T-helper 17 cell (primary cell): ENCODE data around the gene HTR7. TPM values are rescaled to one million over a fixed set of nuclear protein-coding genes. Genes with fewer than 3 reads are reported as not detected.

ENCODE experiments used
- ATAC-seq: fragments of 150-1000 bp; cut with Tn5 transposase; 2 replicates; pipeline ENCODE4 v1.10.0; 2021; ENCODE audit warnings: mild to moderate bottlenecking, moderate library complexity
- DNase-seq, 3 donors: peaks; one replicate each; pipeline versions ENCODE4 v3.0.0 to v3.0.0-alpha.2; 2020 to 2021
- H3K9me3 ChIP-seq: one replicate; pipeline ENCODE4 v1.7.0; 2013; ENCODE audit warnings: low read length, mild to moderate bottlenecking; ENCODE audit not compliant: control insufficient read depth, poor library complexity, severe bottlenecking
- H3K27ac Mint-ChIP-seq: one replicate; pipeline ENCODE4 v1.8.0; 2022; ENCODE audit warnings: mild to moderate bottlenecking, moderate library complexity, mixed read lengths
- H3K27me3 Mint-ChIP-seq: one replicate; pipeline ENCODE4 v1.8.0; 2022; ENCODE audit warnings: mixed read lengths
- H3K36me3 Mint-ChIP-seq: one replicate; pipeline ENCODE4 v1.8.0; 2022; ENCODE audit warnings: low read depth, mixed read lengths
- H3K4me1 Mint-ChIP-seq: one replicate; pipeline ENCODE4 v1.8.0; 2022; ENCODE audit warnings: mild to moderate bottlenecking, mixed read lengths
- H3K4me3 Mint-ChIP-seq: one replicate; pipeline ENCODE4 v1.8.0; 2022; ENCODE audit warnings: mild to moderate bottlenecking, moderate library complexity, mixed read lengths
- total RNA-seq, 4 donors: library from RNA in 2 of 4; stranded (reverse) in 2 of 4; gene quantifications; one replicate each; pipeline ENCODE4 v1.2.3 and lab custom pipeline; 2022 to 2026

HTR7 gene
- total RNA-seq, 2 donors from 2014 or later, result 0.23 TPM; not detected in 1

DNA sequence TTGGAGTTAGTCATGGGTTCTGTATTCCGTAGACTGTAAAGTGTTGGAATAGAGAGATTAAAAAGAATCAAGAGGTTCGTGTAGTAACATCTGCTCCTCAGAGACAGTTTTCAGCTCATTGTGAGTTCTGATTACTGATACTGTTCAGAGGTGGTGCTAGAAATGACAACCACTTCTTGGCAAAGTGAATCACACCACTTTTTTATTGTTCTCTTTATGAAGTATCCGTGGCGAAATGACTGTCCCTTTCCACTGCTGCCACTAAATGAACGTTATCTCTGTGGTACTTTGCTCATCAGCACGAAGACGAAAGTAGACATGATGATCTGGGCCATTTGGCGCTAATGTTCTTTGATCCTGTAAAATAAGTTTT is 14.8 kb upstream of the HTR7 start:
- DNase-seq (no peak), ATAC-seq (no peak)
- peak overlapping the region; percentile 99 for H3K27ac Mint-ChIP-seq
- H3K9me3 ChIP-seq, result no peaks in the 10 kb centered on the region
- H3K36me3 Mint-ChIP-seq, result peaks cover 14% of the 10 kb centered on the region
- peaks cover 16% of the 10 kb centered on the region for H3K27me3 Mint-ChIP-seq
- H3K4me1 Mint-ChIP-seq, result peaks cover 34% of the 10 kb centered on the region
- peak overlapping the region; percentile 96 for H3K4me3 Mint-ChIP-seq

DNA sequence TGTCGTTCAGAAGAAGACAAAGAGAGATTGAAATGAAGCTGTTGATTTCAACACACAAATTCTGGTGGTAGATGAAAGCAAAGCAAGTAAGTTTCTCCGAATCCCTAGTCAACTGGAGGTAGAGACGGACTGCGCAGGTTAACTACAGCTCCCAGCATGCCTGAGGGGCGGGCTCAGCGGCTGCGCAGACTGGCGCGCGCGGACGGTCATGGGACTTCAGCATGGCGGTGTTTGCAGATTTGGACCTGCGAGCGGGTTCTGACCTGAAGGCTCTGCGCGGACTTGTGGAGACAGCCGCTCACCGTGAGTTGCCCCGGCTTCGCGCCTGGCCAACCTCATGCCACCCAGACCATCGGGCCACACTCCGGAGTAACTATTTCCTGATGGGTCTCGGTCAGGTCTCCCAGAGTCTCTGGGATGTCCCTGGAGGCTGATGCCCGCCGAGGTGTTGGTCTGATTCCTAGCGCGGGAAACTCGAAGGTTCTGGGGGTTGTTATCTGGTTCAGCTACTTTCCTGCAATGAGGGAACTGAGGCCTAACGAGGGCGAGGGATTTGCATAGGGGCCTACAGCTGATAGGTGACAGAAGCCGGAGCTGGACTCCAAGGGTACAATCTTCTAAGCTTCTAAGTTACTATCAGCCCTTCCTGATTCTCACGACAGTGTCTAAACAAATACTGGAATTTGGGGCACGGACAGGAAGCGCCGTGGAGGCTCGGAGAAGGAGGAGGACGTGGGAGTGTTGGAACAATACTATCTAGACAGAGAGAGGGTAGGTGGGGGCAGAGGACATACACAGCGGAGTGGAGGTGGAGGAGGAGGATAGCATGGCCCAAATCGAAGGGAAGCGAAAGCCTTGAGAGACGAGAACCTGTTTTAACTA is 14.2 kb upstream of the HTR7 start, which contains the start of gene RPP30:
TSS of gene RPP30 (plus strand) at position 209 of the 882 bp plus-strand sequence. CDS start at position 222, 13 bp downstream.
- Mint-ChIP-seq H3K4me1 (peaks cover 31% of the 10 kb centered on the region), H3K4me3 (peak within 1 kb of the TSS; percentile 96), H3K27me3 (peaks cover 23% of the 10 kb centered on the region), H3K36me3 (peaks cover 10% of the 10 kb centered on the region), H3K27ac (peak within 1 kb of the TSS; percentile 99)
- no peaks in the 10 kb centered on the region for H3K9me3 ChIP-seq
- DNase-seq (peak; percentile 68 to 71 (median 68)), ATAC-seq (peak; percentile 99)

DNA sequence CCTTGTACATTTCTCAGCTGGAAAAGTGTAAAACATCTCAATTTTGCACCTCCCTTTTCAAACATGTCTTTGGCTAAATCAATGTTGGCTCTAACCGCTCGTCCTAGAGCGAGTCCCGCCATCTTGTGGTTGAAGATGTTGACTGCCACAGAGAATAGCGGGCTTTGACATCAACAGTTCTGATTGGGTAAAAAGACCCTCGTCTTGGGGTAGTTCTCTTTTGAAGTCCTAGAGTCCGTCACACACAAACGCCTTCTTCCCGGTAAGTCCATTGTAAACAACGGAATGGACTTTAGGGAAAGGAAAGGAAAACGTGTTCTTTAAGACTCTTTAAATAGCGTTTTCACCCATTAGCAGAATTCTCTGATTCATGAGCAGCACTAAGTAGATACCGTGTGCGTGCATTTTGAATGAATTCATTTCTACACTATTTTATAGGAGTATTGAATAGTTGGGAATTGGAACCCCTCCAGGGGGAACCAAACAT is 13.5 kb upstream of the HTR7 start:
- H3K9me3 ChIP-seq, result no peaks in the 10 kb centered on the region
- Mint-ChIP-seq H3K27ac (peak overlapping the region; percentile 99), H3K27me3 (peaks cover 29% of the 10 kb centered on the region), H3K4me1 (peaks cover 30% of the 10 kb centered on the region), H3K36me3 (peaks cover 6% of the 10 kb centered on the region), H3K4me3 (peak overlapping the region; percentile 96)
- ATAC-seq (peak; percentile 73), DNase-seq (peak in 1 of 3 donors; percentile 7)

DNA sequence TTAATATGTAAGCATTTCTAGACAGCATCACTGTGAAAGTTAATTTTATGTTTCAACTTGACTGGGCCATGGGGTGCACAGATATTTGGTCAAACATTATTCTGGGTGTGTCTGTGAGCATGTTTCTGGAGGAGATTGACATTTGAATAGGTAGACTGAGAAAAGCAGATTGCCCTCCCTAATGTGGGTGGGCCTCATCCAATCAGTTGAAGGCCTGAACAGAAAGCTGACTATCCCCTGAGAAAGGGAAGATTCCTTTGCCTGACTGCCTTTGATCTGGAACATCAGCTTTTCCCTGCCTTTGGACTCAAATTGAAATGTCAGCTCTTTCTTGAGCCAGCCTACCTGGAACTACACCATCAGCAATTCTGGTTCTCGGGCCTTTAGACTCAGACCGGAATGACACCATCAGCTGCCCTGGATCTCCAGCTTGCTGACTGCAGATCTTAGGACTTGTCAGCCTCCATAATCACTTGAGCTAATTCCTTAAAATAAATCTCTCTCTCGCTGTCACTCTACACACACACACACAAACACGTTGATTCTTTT is 8.3 kb upstream of the HTR7 start:
- H3K27me3 Mint-ChIP-seq, result peaks cover 66% of the 10 kb centered on the region
- H3K27ac Mint-ChIP-seq, result no peak overlapping the region
- ATAC-seq, result no peak

DNA sequence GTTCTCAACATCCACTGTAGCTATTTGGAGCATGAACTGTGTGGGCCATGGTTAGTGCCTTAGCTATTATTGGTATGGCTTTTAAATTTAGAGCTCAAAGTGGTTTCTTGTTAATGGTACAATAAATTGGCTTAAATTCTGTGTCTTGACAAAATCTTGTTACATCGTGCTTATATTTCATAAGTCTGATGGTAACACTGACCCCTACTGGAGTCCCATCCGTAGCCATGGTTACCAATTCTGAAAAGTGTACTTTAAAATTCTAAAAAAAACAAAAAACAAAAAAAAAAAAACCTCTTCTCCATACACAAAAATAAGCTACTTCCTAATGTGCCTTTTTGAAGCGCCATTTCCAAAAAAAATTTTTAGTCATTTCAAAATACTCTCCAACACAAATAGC is 7.6 kb upstream of the HTR7 start:
- H3K36me3 Mint-ChIP-seq, result peaks cover 3% of the 10 kb centered on the region
- DNase-seq, result no peak
- peaks cover 66% of the 10 kb centered on the region for H3K27me3 Mint-ChIP-seq

More for the DNA sequence above, 8.3 kb upstream of the HTR7 start:
- DNase-seq, result no peak
- H3K36me3 Mint-ChIP-seq, result peaks cover 3% of the 10 kb centered on the region
- H3K9me3 ChIP-seq, result no peaks in the 10 kb centered on the region
- no peak overlapping the region for H3K4me3 Mint-ChIP-seq
- H3K4me1 Mint-ChIP-seq, result peaks cover 6% of the 10 kb centered on the region

DNA sequence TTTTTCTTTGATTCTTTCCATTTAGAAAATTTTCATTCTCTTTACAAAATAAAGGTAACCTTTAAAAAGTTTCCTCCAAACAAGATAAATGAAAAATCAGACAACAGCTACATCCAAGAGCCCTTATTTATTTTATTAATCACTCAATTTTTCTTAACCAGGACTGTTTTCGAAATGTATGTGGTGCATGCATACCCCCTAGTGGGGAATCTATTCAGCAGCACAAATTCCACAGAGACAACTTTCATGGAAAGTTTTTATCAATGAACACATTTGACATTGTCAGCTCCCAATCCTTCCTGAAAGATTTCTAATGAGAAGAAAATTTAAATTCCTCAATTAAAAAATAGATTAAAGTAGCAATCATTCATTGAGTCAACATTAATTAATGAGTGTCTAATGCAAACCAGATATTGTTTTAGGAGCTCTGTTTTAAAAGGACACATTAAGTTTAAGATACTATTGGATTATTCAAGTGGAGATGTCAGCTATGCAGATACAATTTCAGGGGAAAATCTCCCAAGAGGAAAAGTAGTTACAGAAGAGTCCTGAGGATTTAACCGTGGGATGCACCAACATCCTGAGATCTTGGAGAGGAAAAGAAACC is 5.2 kb upstream of the HTR7 start:
- ATAC-seq (peak; percentile 42), DNase-seq (no peak)
- no peak overlapping the region for H3K27ac Mint-ChIP-seq
- H3K4me1 Mint-ChIP-seq, result peaks cover 4% of the 10 kb centered on the region
- no peak overlapping the region for H3K4me3 Mint-ChIP-seq
- peaks cover 70% of the 10 kb centered on the region for H3K27me3 Mint-ChIP-seq
- H3K9me3 ChIP-seq, result no peaks in the 10 kb centered on the region
- H3K36me3 Mint-ChIP-seq, result no peaks in the 10 kb centered on the region

More for the DNA sequence above, 7.6 kb upstream of the HTR7 start:
- no peak for ATAC-seq
- H3K4me3 Mint-ChIP-seq, result no peak overlapping the region
- H3K27ac Mint-ChIP-seq, result no peak overlapping the region
- no peaks in the 10 kb centered on the region for H3K9me3 ChIP-seq
- H3K4me1 Mint-ChIP-seq, result peaks cover under 1% of the 10 kb centered on the region

DNA sequence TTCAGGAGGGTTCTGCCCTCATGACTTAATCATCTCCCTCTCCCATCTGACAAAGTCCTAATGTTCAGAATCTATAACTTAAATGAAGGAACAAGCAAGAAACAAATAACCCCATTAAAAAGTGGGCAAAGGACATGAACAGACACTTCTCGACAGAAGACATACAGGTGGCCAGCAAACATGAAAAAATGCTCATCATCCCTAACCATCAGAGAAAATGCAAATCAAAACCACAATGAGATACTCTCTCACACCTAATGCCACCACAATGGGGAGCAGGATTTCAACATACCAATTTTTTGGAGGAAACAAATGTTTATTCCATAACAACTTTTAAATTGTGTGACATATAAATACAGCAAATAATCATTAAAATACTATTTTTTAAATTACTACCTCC is 3.0 kb upstream of the HTR7 start:
- H3K4me3 Mint-ChIP-seq, result no peak overlapping the region
- no peaks in the 10 kb centered on the region for H3K9me3 ChIP-seq
- DNase-seq (no peak), ATAC-seq (no peak)
- peaks cover 8% of the 10 kb centered on the region for H3K4me1 Mint-ChIP-seq
- no peak overlapping the region for H3K27ac Mint-ChIP-seq
- peaks cover 62% of the 10 kb centered on the region for H3K27me3 Mint-ChIP-seq
- H3K36me3 Mint-ChIP-seq, result no peaks in the 10 kb centered on the region

DNA sequence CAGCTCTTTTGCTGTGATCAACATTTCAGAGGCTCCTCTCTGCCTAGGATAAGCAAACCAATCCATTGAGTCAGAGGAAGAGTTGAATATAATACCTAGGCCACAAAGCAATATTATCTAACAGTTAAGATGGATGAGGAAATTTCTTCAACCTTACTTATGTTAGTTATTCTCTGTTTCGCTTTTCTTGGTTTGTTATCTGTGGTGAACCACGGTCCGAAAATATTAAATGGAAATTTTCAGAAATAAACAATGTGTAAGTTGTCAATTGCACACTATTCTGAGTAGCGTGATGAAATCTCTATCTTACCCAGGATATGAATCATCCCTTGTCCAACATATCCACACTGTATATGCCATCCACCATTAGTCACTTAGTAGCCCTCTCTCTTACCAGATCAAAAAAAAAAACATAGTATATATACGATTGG is 1.5 kb upstream of the HTR7 start:
- no peak overlapping the region for H3K4me3 Mint-ChIP-seq
- ATAC-seq (no peak), DNase-seq (no peak)
- no peaks in the 10 kb centered on the region for H3K36me3 Mint-ChIP-seq
- peaks cover 8% of the 10 kb centered on the region for H3K4me1 Mint-ChIP-seq
- no peaks in the 10 kb centered on the region for H3K9me3 ChIP-seq
- no peak overlapping the region for H3K27ac Mint-ChIP-seq
- H3K27me3 Mint-ChIP-seq, result peaks cover 70% of the 10 kb centered on the region

DNA sequence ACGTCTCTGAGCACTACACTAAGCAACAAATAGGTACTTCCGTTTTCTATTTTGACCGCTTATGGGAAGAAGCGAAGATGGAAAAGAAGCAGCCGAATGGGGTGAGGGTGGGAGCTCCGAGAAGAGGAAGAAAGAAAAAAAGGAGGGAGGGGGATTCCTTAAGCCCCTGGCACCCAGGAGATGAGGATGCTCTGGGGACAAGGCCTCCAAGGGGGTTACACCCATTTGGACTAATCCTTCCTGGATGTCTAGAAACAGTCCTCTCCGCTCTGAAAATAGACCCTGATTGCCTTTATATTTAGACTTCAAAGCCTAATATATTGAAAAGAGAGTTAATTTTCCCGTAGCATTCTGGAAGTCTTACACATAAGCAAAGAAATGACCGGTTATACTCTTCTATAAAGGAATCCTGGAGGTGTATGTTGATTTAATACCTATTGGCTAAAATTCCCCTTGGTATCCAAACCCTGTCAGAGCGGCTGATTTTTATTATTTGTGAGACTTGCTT is 676 bp upstream of the HTR7 start:
- no peak for ATAC-seq
- Mint-ChIP-seq H3K27me3 (peaks cover 71% of the 10 kb centered on the region), H3K4me3 (peak overlapping the region; percentile 89), H3K4me1 (peaks cover 8% of the 10 kb centered on the region), H3K27ac (no peak overlapping the region), H3K36me3 (no peaks in the 10 kb centered on the region)
- DNase-seq, result no peak
- no peaks in the 10 kb centered on the region for H3K9me3 ChIP-seq

DNA sequence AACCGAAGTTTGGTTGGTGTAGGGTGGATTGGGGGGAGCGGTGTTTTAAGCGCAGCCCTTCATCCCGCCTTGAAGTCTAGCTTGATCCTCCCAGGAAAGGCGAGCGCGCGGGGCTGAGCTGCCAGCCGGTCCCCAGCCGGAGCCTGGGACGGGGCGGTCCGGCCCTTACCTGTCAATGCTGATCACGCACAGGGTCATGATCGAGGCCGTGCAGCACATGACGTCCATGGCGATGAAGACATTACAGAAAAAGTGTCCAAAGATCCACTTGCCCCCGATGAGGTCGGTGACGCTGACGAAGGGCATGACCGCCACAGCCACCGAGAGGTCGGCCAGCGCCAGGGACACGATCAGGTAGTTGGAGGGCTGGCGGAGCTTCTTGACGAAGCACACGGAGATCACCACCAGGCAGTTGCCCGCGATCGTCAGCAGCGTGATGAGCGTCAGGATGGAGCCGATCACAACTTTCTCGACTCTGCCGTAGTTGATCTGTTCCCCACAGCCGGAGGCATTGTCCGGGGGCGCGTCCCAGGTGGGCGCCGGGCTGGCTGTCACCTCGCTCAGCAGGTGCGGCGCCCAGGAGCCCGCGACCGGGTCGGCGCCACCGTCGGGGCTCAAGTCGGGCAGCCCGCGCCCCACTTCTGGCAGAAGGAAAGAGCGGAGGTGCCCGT is 740 bp downstream of the HTR7 start:
- Mint-ChIP-seq H3K27ac (no peak overlapping the region), H3K27me3 (peaks cover 62% of the 10 kb centered on the region)
- peak; percentile 30 for ATAC-seq

DNA sequence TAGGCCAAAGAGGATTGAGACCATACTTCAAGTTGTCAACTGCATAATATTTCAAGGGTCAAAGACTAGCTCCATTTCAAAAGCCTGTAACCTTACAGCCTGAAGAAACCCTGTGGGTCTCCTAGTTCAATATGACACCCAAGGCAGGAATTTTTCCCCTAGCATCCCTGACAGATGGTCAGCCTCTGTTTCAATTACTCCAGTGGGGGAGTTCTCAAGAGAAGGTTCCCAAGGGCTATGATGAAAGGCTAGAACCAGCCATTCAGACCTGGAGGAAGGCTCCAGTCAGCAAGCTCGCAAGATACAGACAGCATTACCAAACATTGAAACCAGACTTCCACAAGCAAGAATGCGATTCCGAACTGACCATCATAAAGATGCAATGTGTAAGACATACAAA is 1.6 kb downstream of the HTR7 start:
- H3K27ac Mint-ChIP-seq, result no peak overlapping the region
- peaks cover 8% of the 10 kb centered on the region for H3K4me1 Mint-ChIP-seq
- H3K4me3 Mint-ChIP-seq, result peak overlapping the region; percentile 36
- H3K36me3 Mint-ChIP-seq, result no peaks in the 10 kb centered on the region
- no peak for DNase-seq
- H3K27me3 Mint-ChIP-seq, result peaks cover 57% of the 10 kb centered on the region
- ATAC-seq, result no peak
- H3K9me3 ChIP-seq, result no peaks in the 10 kb centered on the region

More for the DNA sequence above, 740 bp downstream of the HTR7 start:
- H3K4me1 Mint-ChIP-seq, result peaks cover 8% of the 10 kb centered on the region
- no peaks in the 10 kb centered on the region for H3K36me3 Mint-ChIP-seq
- peak overlapping the region; percentile 89 for H3K4me3 Mint-ChIP-seq
- DNase-seq, result no peak
- H3K9me3 ChIP-seq, result no peaks in the 10 kb centered on the region

DNA sequence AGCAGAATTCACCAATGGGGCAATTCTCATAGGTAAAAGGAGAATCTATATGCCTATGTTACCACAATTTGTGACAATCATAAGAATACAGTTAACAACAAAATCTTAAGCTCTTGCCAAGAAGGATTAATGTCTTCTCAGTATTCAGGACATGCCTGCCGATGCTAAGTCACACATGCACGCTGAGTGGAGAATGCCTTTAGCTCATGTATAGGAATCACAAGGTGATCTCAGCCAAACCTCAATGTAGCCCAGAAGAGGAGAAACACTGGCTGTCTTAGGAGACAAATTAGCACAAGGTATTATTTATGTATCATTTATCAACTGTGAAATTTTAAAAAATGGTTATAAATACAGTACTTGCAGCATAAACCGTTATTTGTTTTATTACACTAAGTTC is 2.7 kb downstream of the HTR7 start:
- no peaks in the 10 kb centered on the region for H3K9me3 ChIP-seq
- Mint-ChIP-seq H3K27me3 (peaks cover 57% of the 10 kb centered on the region), H3K27ac (no peak overlapping the region), H3K4me3 (no peak overlapping the region), H3K36me3 (no peaks in the 10 kb centered on the region), H3K4me1 (peaks cover 8% of the 10 kb centered on the region)
- no peak for DNase-seq
- no peak for ATAC-seq
